ENCODE measurements around the gene ADAP2. TPM values are rescaled to one million over a fixed set of nuclear protein-coding genes. Genes with fewer than 3 reads are reported as not detected.

Gene ADAP2, protein sequence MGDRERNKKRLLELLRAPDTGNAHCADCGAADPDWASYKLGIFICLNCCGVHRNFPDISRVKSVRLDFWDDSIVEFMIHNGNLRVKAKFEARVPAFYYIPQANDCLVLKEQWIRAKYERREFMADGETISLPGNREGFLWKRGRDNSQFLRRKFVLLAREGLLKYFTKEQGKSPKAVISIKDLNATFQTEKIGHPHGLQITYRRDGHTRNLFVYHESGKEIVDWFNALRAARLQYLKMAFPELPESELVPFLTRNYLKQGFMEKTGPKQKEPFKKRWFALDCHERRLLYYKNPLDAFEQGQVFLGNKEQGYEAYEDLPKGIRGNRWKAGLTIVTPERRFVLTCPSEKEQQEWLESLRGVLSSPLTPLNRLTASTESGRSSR
- total RNA-seq (2014; rRNA removed; shearing (Covaris generic)) (not detected in 2 replicates), polyA plus RNA-seq (2016; fragmentation: Nextera tagmentation; extraction: Ambion mirVana) (0.34 TPM in 1 of 2 replicates, not detected in the other)

DNA sequence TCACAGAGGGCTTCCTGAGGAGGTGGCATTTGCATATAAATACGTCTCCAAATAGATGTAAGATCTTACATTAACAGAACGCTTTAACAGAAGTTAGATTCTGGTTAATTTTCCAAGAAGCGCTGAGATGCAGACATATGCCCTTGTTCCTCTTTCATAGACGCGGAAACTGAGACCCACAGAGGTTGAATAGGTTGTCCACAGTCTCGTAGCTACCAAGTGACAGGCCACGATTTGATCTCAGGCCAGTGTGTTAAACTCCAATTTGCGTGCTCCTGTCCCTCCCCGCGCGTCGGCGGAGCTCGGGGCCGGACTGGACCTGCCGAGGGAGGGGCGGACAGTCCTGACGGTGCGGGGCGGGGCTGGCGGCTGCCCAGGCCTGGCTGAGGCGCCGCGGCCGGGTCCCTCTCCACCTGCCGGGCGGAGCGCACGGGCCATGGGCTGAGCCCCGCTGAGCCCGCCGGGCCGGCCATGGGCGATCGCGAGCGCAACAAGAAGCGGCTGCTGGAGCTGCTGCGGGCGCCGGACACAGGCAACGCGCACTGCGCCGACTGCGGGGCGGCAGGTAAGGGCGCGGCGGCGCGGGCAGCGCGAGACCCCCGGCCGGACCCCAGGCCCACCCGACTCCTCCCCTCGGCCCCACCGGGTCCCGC lies at the start of gene ADAP2:
TSS of gene ADAP2 (plus strand) at position 402 of the 653 bp plus-strand sequence. CDS start at position 472, 70 bp downstream.
- Histone ChIP-seq H3K9ac (no peak within 1 kb of the TSS), H3K9me3 (ENCODE audit: low read depth) (no peaks in the 10 kb centered on the region), H3K79me2 (ENCODE audit: insufficient read depth) (no peaks in the 10 kb centered on the region), H4K20me1 (ENCODE audit: insufficient read depth) (no peaks in the 10 kb centered on the region), H3K4me2 (ENCODE audit: unreplicated experiment) (peak within 1 kb of the TSS; percentile 59), H3K4me3 (peak within 1 kb of the TSS; percentile 62), H3K4me1 (ENCODE audit: insufficient read depth) (peaks cover 3% of the 10 kb centered on the region; the same call in 1 of the 2 replicates), H3K27me3 (replicated peaks; ENCODE audit: insufficient read depth) (peaks cover 22% of the 10 kb centered on the region), H3K27ac (no peak within 1 kb of the TSS), H3K9me2 (ENCODE audit: insufficient read depth) (no peaks in the 10 kb centered on the region), H2AFZ (peak within 1 kb of the TSS; percentile 59), H3F3A (ENCODE audit: insufficient read depth) (no peaks in the 10 kb centered on the region), H3K36me3 (ENCODE audit: low read depth) (no peaks in the 10 kb centered on the region)
- in situ Hi-C loops (cut with MboI): no loop called here
- 10 to 12% methylated on average over 31 to 33 of the region's 60 CpGs for WGBS, 2 experiments (ENCODE audit: low coverage in 1 of 2, low lambda C conversion rate in 2 of 2, missing lambda C conversion rate in 2 of 2)
- no peak for TF ChIP-seq EZH2phosphoT487 (IDR thresholded peaks at IDR 0.05; ENCODE audit: insufficient read depth, low read depth)
- TF ChIP-seq EZH2 (IDR thresholded peaks at IDR 0.05; ENCODE audit: insufficient read depth, poor library complexity, severe bottlenecking): no peak
- peak; percentile 41 for DNase-seq

DNA sequence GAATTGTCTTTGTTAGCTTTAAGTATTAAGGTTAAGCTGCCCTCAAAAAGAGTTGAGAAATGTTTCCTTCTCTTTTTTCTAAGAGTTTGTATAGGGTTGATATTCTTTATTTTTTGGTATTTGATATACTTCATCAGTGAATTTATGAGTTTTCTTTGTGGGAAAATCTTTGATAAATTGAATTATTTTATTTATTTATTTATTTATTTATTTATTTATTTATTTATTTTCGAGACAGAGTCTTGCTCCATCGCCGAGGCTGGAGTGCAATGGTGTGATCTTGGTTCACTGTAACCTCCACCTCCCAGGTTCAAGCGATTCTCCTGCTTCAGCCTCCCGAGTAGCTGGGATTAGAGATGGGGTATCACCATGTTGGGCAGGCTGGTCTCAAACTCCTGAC lies 35.6 kb upstream of the ADAP2 start:
- no peaks in the 10 kb centered on the region for H3K9me2 ChIP-seq (ENCODE audit: insufficient read depth)
- no peaks in the 10 kb centered on the region for H4K20me1 ChIP-seq (ENCODE audit: insufficient read depth)
- H3K9me3 ChIP-seq (ENCODE audit: low read depth): no peaks in the 10 kb centered on the region
- no peaks in the 10 kb centered on the region for H3K27me3 ChIP-seq (replicated peaks; ENCODE audit: insufficient read depth)
- H3F3A ChIP-seq (ENCODE audit: insufficient read depth): no peaks in the 10 kb centered on the region
- H3K79me2 ChIP-seq (ENCODE audit: insufficient read depth): no peaks in the 10 kb centered on the region
- no peak overlapping the region for H3K9ac ChIP-seq
- H2AFZ ChIP-seq: no peak overlapping the region
- no peak overlapping the region for H3K4me2 ChIP-seq (ENCODE audit: unreplicated experiment)
- H3K36me3 ChIP-seq (ENCODE audit: low read depth): no peaks in the 10 kb centered on the region
- no peaks in the 10 kb centered on the region for H3K4me1 ChIP-seq (ENCODE audit: insufficient read depth)
- no peak overlapping the region for H3K4me3 ChIP-seq
- 92 to 98% methylated on average over 5 of the region's 5 CpGs for WGBS, 2 experiments (ENCODE audit: low coverage in 1 of 2, low lambda C conversion rate in 2 of 2, missing lambda C conversion rate in 2 of 2)
- TF ChIP-seq EZH2 (IDR thresholded peaks at IDR 0.05; ENCODE audit: insufficient read depth, poor library complexity, severe bottlenecking) (no peak), EZH2phosphoT487 (IDR thresholded peaks at IDR 0.05; ENCODE audit: insufficient read depth, low read depth) (no peak)
- H3K27ac ChIP-seq: no peak overlapping the region
- in situ Hi-C loops (cut with MboI): no loop called here
- DNase-seq: no peak

DNA sequence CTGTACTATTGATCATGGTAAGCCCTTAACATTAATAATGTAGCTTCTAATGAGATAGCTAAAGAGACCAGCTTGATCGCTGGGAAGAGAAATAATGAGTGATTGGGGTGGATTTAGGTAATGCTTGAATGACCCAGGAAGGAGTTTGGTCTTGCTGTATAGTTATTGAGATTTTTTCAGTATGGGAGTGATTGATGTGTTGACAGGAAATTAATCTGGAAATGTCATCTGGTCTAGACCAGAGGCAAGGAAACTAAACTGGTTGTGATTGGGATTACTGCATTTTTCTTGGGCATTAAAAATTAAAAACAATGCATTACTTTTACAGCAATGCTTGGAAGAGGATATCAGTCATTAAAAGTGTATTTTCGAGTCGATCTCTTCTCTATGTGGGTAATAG lies 27.5 kb upstream of the ADAP2 start:
- Histone ChIP-seq H3K27ac (no peak overlapping the region), H3K9me3 (ENCODE audit: low read depth) (no peaks in the 10 kb centered on the region), H4K20me1 (ENCODE audit: insufficient read depth) (no peaks in the 10 kb centered on the region), H3F3A (ENCODE audit: insufficient read depth) (peaks cover 7% of the 10 kb centered on the region), H3K27me3 (replicated peaks; ENCODE audit: insufficient read depth) (no peaks in the 10 kb centered on the region), H3K4me3 (no peak overlapping the region), H3K36me3 (ENCODE audit: low read depth) (peaks cover 3% of the 10 kb centered on the region), H3K4me1 (ENCODE audit: insufficient read depth) (no peaks in the 10 kb centered on the region), H3K9ac (no peak overlapping the region), H3K9me2 (ENCODE audit: insufficient read depth) (no peaks in the 10 kb centered on the region), H3K4me2 (ENCODE audit: unreplicated experiment) (no peak overlapping the region), H2AFZ (no peak overlapping the region), H3K79me2 (ENCODE audit: insufficient read depth) (no peaks in the 10 kb centered on the region)
- in situ Hi-C loops (cut with MboI): no loop called here
- DNase-seq: no peak
- WGBS, 2 experiments (ENCODE audit: low coverage in 1 of 2, low lambda C conversion rate in 2 of 2, missing lambda C conversion rate in 2 of 2): 97 to 100% methylated on average over 3 of the region's 3 CpGs
- TF ChIP-seq EZH2 (IDR thresholded peaks at IDR 0.05; ENCODE audit: insufficient read depth, poor library complexity, severe bottlenecking) (no peak), EZH2phosphoT487 (IDR thresholded peaks at IDR 0.05; ENCODE audit: insufficient read depth, low read depth) (no peak)

DNA sequence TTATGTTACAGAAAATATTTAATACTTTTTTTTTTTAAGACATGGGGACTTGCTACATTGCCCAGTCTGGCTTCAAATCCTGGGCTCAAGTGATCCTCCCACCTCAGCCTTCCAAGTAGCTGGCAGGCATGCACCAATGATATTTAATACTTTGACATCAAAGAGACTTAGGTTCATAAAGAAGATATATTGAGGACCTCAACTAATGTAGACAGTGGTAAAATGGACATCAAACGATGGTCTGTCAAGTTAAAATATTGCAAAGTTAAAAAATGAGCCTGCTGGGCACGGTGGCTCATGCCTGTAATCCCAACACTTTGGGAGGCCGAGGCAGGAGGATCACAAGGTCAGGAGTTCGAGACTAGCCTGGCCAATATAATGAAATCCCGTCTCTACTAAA lies 24.4 kb upstream of the ADAP2 start:
- no peak for TF ChIP-seq EZH2 (IDR thresholded peaks at IDR 0.05; ENCODE audit: insufficient read depth, poor library complexity, severe bottlenecking)
- TF ChIP-seq EZH2phosphoT487 (IDR thresholded peaks at IDR 0.05; ENCODE audit: insufficient read depth, low read depth): no peak
- no peak for DNase-seq
- H3K9ac ChIP-seq: no peak overlapping the region
- H3K27ac ChIP-seq: no peak overlapping the region
- H3F3A ChIP-seq (ENCODE audit: insufficient read depth): peaks cover 7% of the 10 kb centered on the region
- no peaks in the 10 kb centered on the region for H3K27me3 ChIP-seq (replicated peaks; ENCODE audit: insufficient read depth)
- no peak overlapping the region for H2AFZ ChIP-seq
- no peaks in the 10 kb centered on the region for H3K4me1 ChIP-seq (ENCODE audit: insufficient read depth)
- no peak overlapping the region for H3K4me3 ChIP-seq
- in situ Hi-C loops (cut with MboI): no loop called here
- WGBS, 2 experiments (ENCODE audit: low coverage in 1 of 2, low lambda C conversion rate in 2 of 2, missing lambda C conversion rate in 2 of 2): 96 to 97% methylated on average over 5 of the region's 5 CpGs
- H3K9me3 ChIP-seq (ENCODE audit: low read depth): no peaks in the 10 kb centered on the region
- no peaks in the 10 kb centered on the region for H4K20me1 ChIP-seq (ENCODE audit: insufficient read depth)
- no peaks in the 10 kb centered on the region for H3K9me2 ChIP-seq (ENCODE audit: insufficient read depth)
- peaks cover 18% of the 10 kb centered on the region for H3K79me2 ChIP-seq (ENCODE audit: insufficient read depth)
- no peak overlapping the region for H3K4me2 ChIP-seq (ENCODE audit: unreplicated experiment)
- peaks cover 13% of the 10 kb centered on the region for H3K36me3 ChIP-seq (ENCODE audit: low read depth)
